DND-41 (cell line): ENCODE measurements around the gene FRK.

Source experiments
- EZH2 ChIP-seq: IDR thresholded peaks from 3 replicates; pipeline ENCODE4 v1.6.1; 2012; ENCODE audit warnings: borderline replicate concordance, low read depth, mild to moderate bottlenecking, moderate library complexity, low read length, inconsistent platforms; ENCODE audit not compliant: severe bottlenecking
- TF ChIP-seq, protein P1 (sequence below): IDR thresholded peaks from 2 replicates; pipeline ENCODE4 v1.5.1; 2012; ENCODE audit warnings: borderline replicate concordance, low read length, moderate library complexity, mild to moderate bottlenecking; ENCODE audit not compliant: poor library complexity, severe bottlenecking; ENCODE audit errors: extremely low read depth

GRCh38 chr6:115898246-115898645, 162.4 kb downstream of the FRK start:
- TF ChIP-seq, protein P1, sequence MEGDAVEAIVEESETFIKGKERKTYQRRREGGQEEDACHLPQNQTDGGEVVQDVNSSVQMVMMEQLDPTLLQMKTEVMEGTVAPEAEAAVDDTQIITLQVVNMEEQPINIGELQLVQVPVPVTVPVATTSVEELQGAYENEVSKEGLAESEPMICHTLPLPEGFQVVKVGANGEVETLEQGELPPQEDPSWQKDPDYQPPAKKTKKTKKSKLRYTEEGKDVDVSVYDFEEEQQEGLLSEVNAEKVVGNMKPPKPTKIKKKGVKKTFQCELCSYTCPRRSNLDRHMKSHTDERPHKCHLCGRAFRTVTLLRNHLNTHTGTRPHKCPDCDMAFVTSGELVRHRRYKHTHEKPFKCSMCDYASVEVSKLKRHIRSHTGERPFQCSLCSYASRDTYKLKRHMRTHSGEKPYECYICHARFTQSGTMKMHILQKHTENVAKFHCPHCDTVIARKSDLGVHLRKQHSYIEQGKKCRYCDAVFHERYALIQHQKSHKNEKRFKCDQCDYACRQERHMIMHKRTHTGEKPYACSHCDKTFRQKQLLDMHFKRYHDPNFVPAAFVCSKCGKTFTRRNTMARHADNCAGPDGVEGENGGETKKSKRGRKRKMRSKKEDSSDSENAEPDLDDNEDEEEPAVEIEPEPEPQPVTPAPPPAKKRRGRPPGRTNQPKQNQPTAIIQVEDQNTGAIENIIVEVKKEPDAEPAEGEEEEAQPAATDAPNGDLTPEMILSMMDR, result no peak
- no peak for TF ChIP-seq EZH2
